Activated T-cell treated with anti-CD3 and anti-CD28 coated beads for 48 hours (primary cell): ENCODE measurements around the gene AURKB.
"Not testable (repeated sequence)": the region's sequence is repeated elsewhere in the genome, so short reads cannot be mapped to it uniquely, and the experiment has no call there.

ENCODE experiments used
- DNase-seq: peaks from one replicate; pipeline ENCODE4 v3.0.0-alpha.2; 2020; ENCODE audit warnings: low read depth

The AURKB gene

GRCh38 chr17:8224891-8225812 is 14.8 kb upstream of the AURKB start:
- DNase-seq: no peak

DNA sequence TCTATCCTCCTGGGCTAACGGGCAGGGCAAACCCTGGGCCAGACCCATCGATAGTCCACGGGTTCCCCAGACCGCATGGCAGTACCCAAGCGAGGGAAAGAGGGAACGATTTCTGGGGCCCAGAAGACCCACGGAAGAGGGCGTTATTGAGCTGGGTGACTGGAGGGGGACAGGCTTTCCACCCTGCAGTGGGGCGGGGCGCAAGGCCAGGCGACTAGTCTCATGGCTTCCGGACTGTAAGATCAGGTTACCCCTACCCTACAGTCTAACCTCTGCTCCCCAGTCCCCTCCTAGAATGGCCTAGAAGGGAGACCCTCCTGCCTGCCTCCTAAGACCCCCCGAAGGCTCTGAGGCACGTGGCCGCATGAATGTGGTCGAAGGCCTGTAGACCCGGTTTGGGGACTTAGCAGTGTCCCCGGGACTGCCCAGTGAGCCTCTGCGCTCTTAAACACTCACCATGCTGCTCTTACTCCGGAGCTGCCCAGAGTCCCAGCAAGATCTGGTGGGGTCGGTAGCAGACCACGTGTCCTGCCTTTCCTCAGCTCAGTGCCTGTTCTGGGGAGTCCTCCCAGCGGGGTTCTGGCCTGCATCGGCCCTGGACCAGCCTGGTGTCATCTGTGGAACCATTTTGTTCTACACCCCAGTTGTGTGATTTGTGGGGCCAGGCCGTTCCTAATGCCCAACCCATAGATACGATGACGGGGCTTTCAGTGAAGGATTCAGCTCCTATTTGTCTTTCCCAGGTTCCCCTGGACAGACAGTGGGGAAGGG is 13.2 kb upstream of the AURKB start:
- DNase-seq: peak; percentile 55

DNA sequence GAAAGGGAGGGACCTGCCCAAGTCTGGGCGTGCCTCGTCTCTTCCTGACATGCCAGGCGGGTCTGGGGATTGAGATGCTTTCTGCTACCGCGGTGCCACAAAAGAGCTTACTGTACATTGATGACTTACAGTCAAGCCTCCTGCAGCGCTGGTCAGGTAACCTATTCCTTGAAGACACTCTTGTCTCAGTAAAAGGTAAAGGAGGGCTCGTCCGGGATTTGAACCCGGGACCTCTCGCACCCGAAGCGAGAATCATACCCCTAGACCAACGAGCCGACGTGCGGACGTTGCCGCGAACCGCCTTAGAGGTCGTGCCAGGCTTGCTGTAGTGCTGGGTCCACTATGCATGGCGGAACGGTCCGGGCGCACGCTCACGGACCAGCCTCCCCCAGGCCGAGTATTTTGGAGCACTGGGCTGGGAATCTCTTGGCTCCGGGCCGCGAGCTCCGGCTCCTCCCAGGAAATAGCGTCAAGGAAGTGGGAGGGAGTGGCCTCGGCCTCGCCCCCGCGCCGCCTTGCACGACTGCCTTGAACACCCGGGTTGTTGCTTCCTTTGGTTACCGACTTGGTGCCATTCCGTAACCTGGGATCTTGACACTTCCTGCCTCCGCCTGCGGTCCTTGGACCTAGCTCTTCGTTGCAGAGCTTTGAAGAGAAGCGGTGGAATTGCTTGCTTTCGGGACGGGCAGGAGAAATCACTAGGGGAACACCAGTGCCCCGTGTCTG is 12.4 kb upstream of the AURKB start:
- peak; percentile 84 for DNase-seq

GRCh38 chr17:8222380-8222629 is 11.9 kb upstream of the AURKB start:
- DNase-seq: no peak

GRCh38 chr17:8221663-8222379 is 11.4 kb upstream of the AURKB start:
- DNase-seq: peak; percentile 81

GRCh38 chr17:8220783-8221662 is 10.6 kb upstream of the AURKB start:
- peak; percentile 88 for DNase-seq

DNA sequence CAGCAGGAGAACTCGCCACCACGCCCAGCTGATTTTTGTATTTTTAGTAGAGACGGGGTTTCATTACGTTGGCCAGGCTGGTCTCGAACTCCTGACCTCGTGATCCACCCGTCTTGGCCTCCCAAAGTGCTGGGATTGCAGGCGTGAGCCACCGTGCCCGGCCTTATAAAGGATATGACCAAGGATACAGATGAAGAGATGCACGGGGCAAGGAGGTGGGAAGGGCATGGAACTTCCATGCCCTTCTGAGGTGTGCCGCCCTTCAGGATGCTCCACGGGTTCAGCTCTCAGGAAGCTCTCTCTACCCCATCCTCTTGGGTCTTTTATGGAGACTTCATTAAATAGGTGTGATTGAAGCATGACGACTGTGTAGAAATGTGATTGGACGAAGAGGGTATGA is 3.6 kb upstream of the AURKB start:
- not testable (repeated sequence) for DNase-seq

GRCh38 chr17:8212312-8213180 is 2.2 kb upstream of the AURKB start:
- DNase-seq: no peak

- no peak for DNase-seq
Observed at GRCh38 chr17:8210761-8211458, 535 bp upstream of the AURKB start.

GRCh38 chr17:8206536-8206935 is 3.8 kb downstream of the AURKB start:
- no peak for DNase-seq

- no peak for DNase-seq
Observed at GRCh38 chr17:8204761-8205555, 5.4 kb downstream of the AURKB start.

- DNase-seq: peak; percentile 33
Observed at GRCh38 chr17:8192070-8192815, 18.1 kb downstream of the AURKB start.

DNA sequence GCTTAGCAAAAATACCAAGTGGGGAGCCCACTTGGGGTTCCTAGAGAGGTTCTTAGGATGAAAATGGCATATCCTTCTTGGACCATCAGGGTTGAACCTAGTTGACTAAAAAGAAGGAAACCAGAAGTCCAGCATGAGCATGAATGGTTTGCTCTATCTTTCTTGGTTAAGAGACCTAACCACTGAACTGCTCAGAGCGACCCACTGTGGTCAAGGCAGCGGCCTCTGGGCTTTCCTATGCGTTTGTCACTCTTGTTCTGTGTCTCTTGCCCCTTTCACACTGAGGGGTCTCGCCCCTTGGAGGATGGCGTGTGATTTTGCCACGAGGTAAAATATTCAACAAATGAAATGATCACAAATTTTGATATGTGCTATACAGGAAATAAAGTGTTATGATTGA is 19.9 kb downstream of the AURKB start:
- DNase-seq: no peak

- peak; percentile 89 for DNase-seq
Observed at GRCh38 chr17:8189711-8190477, 20.5 kb downstream of the AURKB start, which contains the start of gene BORCS6. BORCS6 (minus strand) TSS chr17:8190180; CDS start chr17:8190140, 40 bp downstream.

DNA sequence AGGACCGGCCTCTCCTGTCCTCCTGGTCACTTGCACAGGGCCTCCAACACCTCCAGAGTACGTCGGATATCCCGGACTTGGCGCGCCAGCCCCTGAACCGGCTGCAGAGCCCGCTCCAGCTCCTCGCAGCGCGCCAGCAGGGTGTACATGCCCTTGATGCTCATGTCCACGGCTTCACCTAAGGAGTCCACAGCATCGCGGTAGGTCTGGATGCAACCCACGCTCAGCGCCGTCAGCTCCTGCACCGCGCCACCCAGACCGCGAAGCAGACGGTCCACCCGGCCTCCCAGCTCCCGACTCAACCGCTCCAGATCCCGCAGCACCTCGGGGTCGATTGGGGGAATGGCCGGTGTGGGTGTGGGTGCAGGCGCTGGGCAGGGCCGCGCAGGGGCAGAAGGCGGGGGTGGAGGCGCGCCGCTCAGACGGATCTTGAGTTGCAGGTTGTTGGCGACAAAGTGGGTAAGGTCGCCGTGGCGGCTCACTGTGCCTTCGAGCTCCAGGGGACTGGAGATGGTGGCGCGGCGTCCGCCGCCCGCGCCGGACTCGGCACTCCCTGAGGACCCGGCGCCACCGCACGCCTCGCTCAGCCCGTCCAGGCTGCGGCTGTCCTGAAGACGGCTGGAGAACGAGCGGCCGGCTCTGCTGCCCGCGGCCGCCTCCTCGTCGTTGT is 21.2 kb downstream of the AURKB start:
- DNase-seq: no peak

GRCh38 chr17:8188263-8188839 is 22.0 kb downstream of the AURKB start:
- no peak for DNase-seq
